Bronchial smooth muscle cell (primary cell): Measurements from ENCODE around the gene OR2B2. TPM values are rescaled to one million over a fixed set of nuclear protein-coding genes. Genes with fewer than 3 reads are reported as not detected.

ENCODE experiments used
- total RNA-seq: library from RNA; depleted of rRNA; stranded (reverse); fragments of >200 nt; gene quantifications from 2 replicates; pipeline ENCODE4 v1.2.1, GENCODE V29; 2014

OR2B2 gene
- total RNA-seq, result not detected in 2 replicates

GRCh38 chr6:27911956-27912446, at the start of gene OR2B2:
Gene OR2B2, minus strand, starts transcription at chr6:27912396. Its CDS starts 77 bp downstream, at chr6:27912319.

GRCh38 chr6:27956941-27957340, 44.7 kb upstream of the OR2B2 start, which contains the start of gene OR2B6:
Gene OR2B6, plus strand, starts transcription at chr6:27957241. Its CDS starts 0 bp downstream, at chr6:27957241.

Other genes starting within 250 kb of the OR2B2 start
- not detected in 2 replicates for gene OR2B6, start 44.8 kb upstream of the OR2B2 start, total RNA-seq
- 0.47 and 0.52 TPM in 2 replicates for gene ZNF165, start 168.2 kb upstream of the OR2B2 start, total RNA-seq
- 2.0 and 3.3 TPM in 2 replicates for gene ZSCAN16, start 212.2 kb upstream of the OR2B2 start, total RNA-seq
- 13.1 and 13.6 TPM in 2 replicates for gene ZKSCAN8, start 229.5 kb upstream of the OR2B2 start, total RNA-seq